Measurements from ENCODE around the gene NAGK. TPM values are rescaled to one million over a fixed set of nuclear protein-coding genes. Genes with fewer than 3 reads are reported as not detected.
"Not testable (repeated sequence)": the region's sequence is repeated elsewhere in the genome, so short reads cannot be mapped to it uniquely, and the experiment has no call there.

NAGK gene
- total RNA-seq, 1 donor = 57.2 TPM

GRCh38 chr2:71048096-71048495 lies 20.4 kb upstream of the NAGK start:
- H3K4me3 ChIP-seq (ENCODE audit: insufficient read depth, low read length) = no peak overlapping the region
- no peak overlapping the region for H3K4me2 ChIP-seq (ENCODE audit: insufficient read depth, low read length)
- no peak overlapping the region for H2AFZ ChIP-seq (ENCODE audit: low read length)
- TF ChIP-seq, protein P1, sequence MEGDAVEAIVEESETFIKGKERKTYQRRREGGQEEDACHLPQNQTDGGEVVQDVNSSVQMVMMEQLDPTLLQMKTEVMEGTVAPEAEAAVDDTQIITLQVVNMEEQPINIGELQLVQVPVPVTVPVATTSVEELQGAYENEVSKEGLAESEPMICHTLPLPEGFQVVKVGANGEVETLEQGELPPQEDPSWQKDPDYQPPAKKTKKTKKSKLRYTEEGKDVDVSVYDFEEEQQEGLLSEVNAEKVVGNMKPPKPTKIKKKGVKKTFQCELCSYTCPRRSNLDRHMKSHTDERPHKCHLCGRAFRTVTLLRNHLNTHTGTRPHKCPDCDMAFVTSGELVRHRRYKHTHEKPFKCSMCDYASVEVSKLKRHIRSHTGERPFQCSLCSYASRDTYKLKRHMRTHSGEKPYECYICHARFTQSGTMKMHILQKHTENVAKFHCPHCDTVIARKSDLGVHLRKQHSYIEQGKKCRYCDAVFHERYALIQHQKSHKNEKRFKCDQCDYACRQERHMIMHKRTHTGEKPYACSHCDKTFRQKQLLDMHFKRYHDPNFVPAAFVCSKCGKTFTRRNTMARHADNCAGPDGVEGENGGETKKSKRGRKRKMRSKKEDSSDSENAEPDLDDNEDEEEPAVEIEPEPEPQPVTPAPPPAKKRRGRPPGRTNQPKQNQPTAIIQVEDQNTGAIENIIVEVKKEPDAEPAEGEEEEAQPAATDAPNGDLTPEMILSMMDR (IDR thresholded peaks at IDR 0.05; ENCODE audit: extremely low read depth, low read depth, low read length) = no peak
- no peaks in the 10 kb centered on the region for H4K20me1 ChIP-seq (ENCODE audit: insufficient read depth, low read length)
- no peaks in the 10 kb centered on the region for H3K4me1 ChIP-seq (ENCODE audit: insufficient read depth, low read length)
- H3K36me3 ChIP-seq (ENCODE audit: insufficient read depth, low read length) = no peaks in the 10 kb centered on the region
- no peak for DNase-seq (ENCODE audit: insufficient read length, low spot score, missing footprints)
- no peaks in the 10 kb centered on the region for H3K9me3 ChIP-seq (ENCODE audit: low read depth, low read length)
- no peaks in the 10 kb centered on the region for H3K79me2 ChIP-seq (ENCODE audit: insufficient read depth, low read length)
- no peak overlapping the region for H3K27ac ChIP-seq (ENCODE audit: low read depth, low read length)
- no peaks in the 10 kb centered on the region for H3K27me3 ChIP-seq (ENCODE audit: insufficient read depth, low read length)

GRCh38 chr2:71049704-71050360 lies 18.6 kb upstream of the NAGK start:
- not testable (repeated sequence) for H3K4me1 ChIP-seq (ENCODE audit: insufficient read depth, low read length); DNase-seq (ENCODE audit: insufficient read length, low spot score, missing footprints); H3K27ac ChIP-seq (ENCODE audit: low read depth, low read length); H3K79me2 ChIP-seq (ENCODE audit: insufficient read depth, low read length); H2AFZ ChIP-seq (ENCODE audit: low read length); H3K9me3 ChIP-seq (ENCODE audit: low read depth, low read length); H3K36me3 ChIP-seq (ENCODE audit: insufficient read depth, low read length); H3K4me2 ChIP-seq (ENCODE audit: insufficient read depth, low read length); H3K27me3 ChIP-seq (ENCODE audit: insufficient read depth, low read length); H4K20me1 ChIP-seq (ENCODE audit: insufficient read depth, low read length); H3K4me3 ChIP-seq (ENCODE audit: insufficient read depth, low read length)

DNA sequence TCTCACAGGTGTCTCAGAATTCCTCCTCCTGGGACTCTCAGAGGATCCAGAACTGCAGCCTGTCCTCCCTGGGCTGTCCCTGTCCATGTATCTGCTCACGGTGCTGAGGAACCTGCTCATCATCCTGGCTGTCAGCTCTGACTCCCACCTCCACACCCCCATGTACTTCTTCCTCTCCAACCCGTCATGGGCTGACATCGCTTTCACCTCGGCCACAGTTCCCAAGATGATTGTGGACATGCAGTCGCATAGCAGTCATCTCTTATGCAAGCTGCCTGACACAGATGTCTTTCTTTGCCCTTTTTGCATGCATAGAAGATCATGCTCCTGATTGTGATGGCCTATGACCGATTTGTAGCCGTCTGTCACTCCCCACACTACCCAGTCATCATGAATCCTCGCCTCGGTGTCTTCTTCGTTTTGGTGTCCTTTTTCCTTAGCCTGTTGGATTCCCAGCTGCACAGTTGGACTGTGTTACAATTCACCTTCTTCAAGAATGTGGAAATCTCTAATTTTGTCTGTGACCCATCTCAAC lies 13.2 kb upstream of the NAGK start:
- H3K36me3 ChIP-seq (ENCODE audit: insufficient read depth, low read length); H3K9me3 ChIP-seq (ENCODE audit: low read depth, low read length); H2AFZ ChIP-seq (ENCODE audit: low read length): not testable (repeated sequence)

GRCh38 chr2:71060211-71060610 lies 8.2 kb upstream of the NAGK start:
- peaks cover 3% of the 10 kb centered on the region for H3K27me3 ChIP-seq (ENCODE audit: insufficient read depth, low read length)
- no peak overlapping the region for H3K27ac ChIP-seq (ENCODE audit: low read depth, low read length)
- no peak overlapping the region for H3K4me3 ChIP-seq (ENCODE audit: insufficient read depth, low read length)
- no peaks in the 10 kb centered on the region for H3K36me3 ChIP-seq (ENCODE audit: insufficient read depth, low read length)
- no peaks in the 10 kb centered on the region for H4K20me1 ChIP-seq (ENCODE audit: insufficient read depth, low read length)
- H3K4me2 ChIP-seq (ENCODE audit: insufficient read depth, low read length) = no peak overlapping the region
- H2AFZ ChIP-seq (ENCODE audit: low read length) = no peak overlapping the region
- no peaks in the 10 kb centered on the region for H3K79me2 ChIP-seq (ENCODE audit: insufficient read depth, low read length)
- no peak for DNase-seq (ENCODE audit: insufficient read length, low spot score, missing footprints)
- TF ChIP-seq, protein P1 (IDR thresholded peaks at IDR 0.05; ENCODE audit: extremely low read depth, low read depth, low read length) = no peak
- no peaks in the 10 kb centered on the region for H3K9me3 ChIP-seq (ENCODE audit: low read depth, low read length)
- no peaks in the 10 kb centered on the region for H3K4me1 ChIP-seq (ENCODE audit: insufficient read depth, low read length)

More for the DNA sequence above, 13.2 kb upstream of the NAGK start:
- not testable (repeated sequence) for H3K79me2 ChIP-seq (ENCODE audit: insufficient read depth, low read length); H3K4me3 ChIP-seq (ENCODE audit: insufficient read depth, low read length); H3K27me3 ChIP-seq (ENCODE audit: insufficient read depth, low read length); H3K4me1 ChIP-seq (ENCODE audit: insufficient read depth, low read length); H3K27ac ChIP-seq (ENCODE audit: low read depth, low read length); H3K4me2 ChIP-seq (ENCODE audit: insufficient read depth, low read length); H4K20me1 ChIP-seq (ENCODE audit: insufficient read depth, low read length); DNase-seq (ENCODE audit: insufficient read length, low spot score, missing footprints)

GRCh38 chr2:71060871-71061270 lies 7.6 kb upstream of the NAGK start:
- no peak for DNase-seq (ENCODE audit: insufficient read length, low spot score, missing footprints)
- TF ChIP-seq, protein P1 (IDR thresholded peaks at IDR 0.05; ENCODE audit: extremely low read depth, low read depth, low read length) = no peak
- no peak overlapping the region for H3K27ac ChIP-seq (ENCODE audit: low read depth, low read length)
- H3K27me3 ChIP-seq (ENCODE audit: insufficient read depth, low read length) = peaks cover 3% of the 10 kb centered on the region
- H4K20me1 ChIP-seq (ENCODE audit: insufficient read depth, low read length) = no peaks in the 10 kb centered on the region
- no peaks in the 10 kb centered on the region for H3K4me1 ChIP-seq (ENCODE audit: insufficient read depth, low read length)
- no peak overlapping the region for H3K4me3 ChIP-seq (ENCODE audit: insufficient read depth, low read length)
- no peaks in the 10 kb centered on the region for H3K79me2 ChIP-seq (ENCODE audit: insufficient read depth, low read length)
- no peak overlapping the region for H2AFZ ChIP-seq (ENCODE audit: low read length)
- H3K36me3 ChIP-seq (ENCODE audit: insufficient read depth, low read length) = no peaks in the 10 kb centered on the region
- H3K4me2 ChIP-seq (ENCODE audit: insufficient read depth, low read length) = no peak overlapping the region
- no peaks in the 10 kb centered on the region for H3K9me3 ChIP-seq (ENCODE audit: low read depth, low read length)
